Adrenal gland (tissue), 12 donors: ENCODE results near the gene LEFTY1. TPM values are rescaled to one million over a fixed set of nuclear protein-coding genes. Genes with fewer than 3 reads are reported as not detected.
A peak's percentile ranks its signal among the peaks of the same experiment; 100 is the strongest.

Experiments used
- DNase-seq, 7 donors: peaks; one replicate each; pipeline ENCODE4 v3.0.0-alpha.2; 2019 to 2020
- H3K27ac ChIP-seq, 5 donors: fragments of 200-600 bp; sonication (generic) in 4 of 5; 1 replicate in 3 of 5; 2 replicates in 2 of 5; pipeline versions ENCODE4 v1.5.1 to v1.8.0; 2016 to 2020; ENCODE audit warnings: mild to moderate bottlenecking in 1 of 5
- H3K27me3 ChIP-seq: fragments of 200-600 bp; 2 replicates; pipeline ENCODE4 v1.8.0; 2021
- H3K36me3 ChIP-seq, 2 donors: fragments of 200-600 bp; replicated peaks in 1 of 2; 1 replicate in 1 of 2; 2 replicates in 1 of 2; pipeline versions ENCODE4 v1.5.1 to v1.8.0; 2018 to 2022
- H3K4me1 ChIP-seq, 2 donors: fragments of 200-600 bp; replicated peaks in 1 of 2; 1 replicate in 1 of 2; 2 replicates in 1 of 2; pipeline versions ENCODE4 v1.5.1 to v1.8.0; 2018 to 2021
- H3K4me3 ChIP-seq, 4 donors: fragments of 200-600 bp; sonication (generic) in 3 of 4; one replicate each; pipeline ENCODE4 v1.5.1; 2016 to 2018
- H3K9me3 ChIP-seq, 3 donors: fragments of 200-600 bp; sonication (generic) in 1 of 3; replicated peaks in 1 of 3; 1 replicate in 2 of 3; 2 replicates in 1 of 3; pipeline versions ENCODE4 v1.5.1 to v1.8.0; 2016 to 2021
- CTCF ChIP-seq, 6 experiments: fragments of 450-650 bp in 4 of 6; fragments of 200-600 bp in 2 of 6; sonication (generic) in 1 of 6; IDR thresholded peaks; 1 replicate in 5 of 6; 2 replicates in 1 of 6; pipeline versions ENCODE4 v1.5.1 to v1.8.0; 2016 to 2021; ENCODE audit warnings: antibody characterized with exemption in 6 of 6, mild to moderate bottlenecking in 2 of 6, moderate library complexity in 1 of 6
- POLR2A ChIP-seq, 2 donors: fragments of 450-650 bp; IDR thresholded peaks; one replicate each; pipeline ENCODE4 v1.6.1; 2017; ENCODE audit warnings: antibody characterized with exemption in 2 of 2, mild to moderate bottlenecking in 2 of 2, moderate library complexity in 1 of 2
- WGBS, 4 donors: extraction: QIAGEN DNeasy Blood & Tissue Kit in 2 of 4; methylation state at CpG; one replicate each; pipeline versions ENCODE4 v1.1.5 to v1.1.7; 2013 to 2017; 5-methylcytosine and 5-hydroxymethylcytosine counted together
- intact Hi-C, 2 donors: fragments of 100-400 bp; cut with DNase I; formaldehyde crosslinking; loops; one replicate each; pipeline versions ENCODE4 v1.14.1 to v1.15.0; 2022 to 2023
- polyA plus RNA-seq, 3 donors: library from polyadenylated mRNA; stranded (reverse); fragments of 200-250 nt in 2 of 3; fragments of 350-450 nt in 1 of 3; fragmentation: Illumina TruSeq in 1 of 3; extraction: RNeasy Lipid Tissue Mini Kit (QIAGEN cat#74804) in 1 of 3; gene quantifications; one replicate each; pipeline ENCODE4 v1.2.3, GENCODE V29; 2013 to 2014
- total RNA-seq, 9 donors: library from RNA; depleted of rRNA in 4 of 9; stranded (reverse); fragments of >200 nt in 4 of 9; fragments of 120-200 nt in 1 of 9; fragmentation: NEBNext Ultra II Directional in 1 of 9; extraction: Animal tissue kit (Norgen Biotek cat#: 25700) in 1 of 9; gene quantifications; one replicate each; pipeline versions ENCODE4 v1.1.0 to v1.2.4, GENCODE V29; 2013 to 2023
- donor health status: healthy with polysubstance abuse.
- donor health status: Bipolar disorder and iron deficiency.
- donor health status: DM: yes; HTN: yes; CAD: no.
- donor health status: DM: no; HTN: no; CAD: no.
- donor health status: DM: no; HTN: no; CAD: no.
- donor health status: DM: yes; HTN: yes; CAD: no.

The LEFTY1 gene
- total and polyA plus RNA-seq, 12 donors = 0.15 to 1.5 (median 0.55) TPM; not detected in 5

- Histone ChIP-seq H3K36me3 (peaks cover 0 to 7% of the 10 kb centered on the region in 2 donors), H3K27me3 (no peaks in the 10 kb centered on the region), H3K9me3 (no peaks in the 10 kb centered on the region), H3K4me1 (peaks cover 10 to 13% of the 10 kb centered on the region in 2 donors), H3K27ac (no peak overlapping the region), H3K4me3 (no peak overlapping the region)
- TF ChIP-seq POLR2A (IDR thresholded peaks at IDR 0.05) (no peak), CTCF (IDR thresholded peaks at IDR 0.05) (no peak)
- intact Hi-C loops = loop anchor here (5.0 to 10.0 kb wide), 3 partner anchors 70 to 437 kb away; partner anchors contain the start of gene SRP9 (in 1 of the 2)
- DNase-seq = no peak
- WGBS, 4 donors = 83 to 89% (median 87%) methylated on average over 3 to 6 of the region's 6 CpGs
These were observed 25.4 kb upstream of the LEFTY1 start for GRCh38 chr1:225914391-225914790.

GRCh38 chr1:225911191-225912130, 22.5 kb upstream of the LEFTY1 start:
- TF ChIP-seq CTCF (IDR thresholded peaks at IDR 0.05) (peak; percentile 73 to 96 (median 88)), POLR2A (IDR thresholded peaks at IDR 0.05) (no peak)
- Histone ChIP-seq H3K9me3 (no peaks in the 10 kb centered on the region), H3K4me3 (peak overlapping the region in 2 of 4 donors; percentile 13 to 39), H3K4me1 (peaks cover 10 to 12% of the 10 kb centered on the region in 2 donors), H3K36me3 (no peaks in the 10 kb centered on the region), H3K27me3 (no peaks in the 10 kb centered on the region), H3K27ac (no peak overlapping the region)
- WGBS, 4 donors = 28 to 32% (median 30%) methylated on average over 42 to 53 of the region's 53 CpGs
- DNase-seq = peak; percentile 53 to 78 (median 69)
- intact Hi-C loops = loop anchor here (2.0 to 10.0 kb wide), 4 partner anchors 67 to 437 kb away; partner anchors contain the start of gene SRP9 (in 1 of the 2)

- WGBS, 4 donors = 89 to 100% (median 98%) methylated on average over 1 of the region's 1 CpG
These were observed 20.5 kb upstream of the LEFTY1 start for GRCh38 chr1:225909477-225909876.

More at GRCh38 chr1:225909477-225909876, 20.5 kb upstream of the LEFTY1 start:
- Histone ChIP-seq H3K9me3 (no peaks in the 10 kb centered on the region), H3K27me3 (no peaks in the 10 kb centered on the region), H3K4me3 (no peak overlapping the region), H3K4me1 (peaks cover 10 to 12% of the 10 kb centered on the region in 2 donors), H3K36me3 (no peaks in the 10 kb centered on the region), H3K27ac (no peak overlapping the region)
- intact Hi-C loops = loop anchor here in 1 of 2 donors (5.0 kb wide), 1 partner anchor 132 kb away; the partner anchor contains the start of gene SRP9
- no peak for TF ChIP-seq POLR2A (IDR thresholded peaks at IDR 0.05)
- TF ChIP-seq CTCF (IDR thresholded peaks at IDR 0.05) = no peak
- no peak for DNase-seq
